K562 (cell line): Measurements from ENCODE around the gene KLB. TPM values are rescaled to one million over a fixed set of nuclear protein-coding genes. Genes with fewer than 3 reads are reported as not detected.

Experiments used
- ATAC-seq: fragments of 200-7000 bp; cut with Tn5 transposase; 3 replicates; pipeline ENCODE4 v1.9.1; 2020; ENCODE audit warnings: moderate library complexity
- BruUV-seq: library from RNA; stranded (reverse); fragments of 400-500 nt; replicated peaks from 2 replicates; lab custom pipeline; 2021; lab: Mats Ljungman, UMichigan
- CTCF ChIA-PET: fragments of 300-600 bp; formaldehyde crosslinking; extraction: SDS; loops from one replicate; lab custom pipeline; 2021; ENCODE audit warnings: low intra/inter-chr PET ratio; lab: Yijun Ruan, JAX
- POLR2A ChIA-PET: fragments of 300-600, 350-650 bp; sonication (Branson Sonifier 250); formaldehyde crosslinking; extraction: SDS; loops from one replicate; lab custom pipeline; 2021; ENCODE audit warnings: antibody characterized with exemption, inconsistent platforms; lab: Yijun Ruan, JAX
- DNase-seq, 4 experiments: peaks; one replicate each; pipeline versions ENCODE4 v3.0.0 to v3.0.0-alpha.2; 2011 to 2018; ENCODE audit warnings: low spot score in 3 of 4, mixed read lengths in 3 of 4; ENCODE audit errors: extremely low read depth in 1 of 4
- FAIRE-seq: peaks from 2 replicates; lab custom pipeline; 2011; peaks lifted over from hg19 to GRCh38; lab: Jason Lieb, UNC
- H2AFZ ChIP-seq: 2 replicates; pipeline ENCODE4 v1.6.0; 2011; ENCODE audit warnings: low read depth, low read length, control low read depth, inconsistent platforms
- H3K27ac ChIP-seq: fragments of 200-600 bp; 3 replicates; pipeline ENCODE4 v1.8.0; 2011; ENCODE audit warnings: low read depth, mild to moderate bottlenecking, control low read depth, inconsistent platforms, low read length, moderate library complexity, mixed read lengths; ENCODE audit errors: extremely low read depth
- H3K27me3 ChIP-seq, 2 experiments: fragments of 300-600 bp in 1 of 2; 2 replicates in 1 of 2; 3 replicates in 1 of 2; pipeline versions ENCODE4 v1.6.0 to v1.8.0; 2011; ENCODE audit warnings: inconsistent platforms in 2 of 2, low read length in 2 of 2, mild to moderate bottlenecking in 1 of 2, mixed read lengths in 1 of 2, moderate library complexity in 1 of 2; ENCODE audit not compliant: control insufficient read depth in 2 of 2, insufficient read depth in 2 of 2
- H3K36me3 ChIP-seq: fragments of 300-600 bp; 3 replicates; pipeline ENCODE4 v1.8.0; 2011; ENCODE audit warnings: mild to moderate bottlenecking, low read length, inconsistent platforms; ENCODE audit not compliant: control insufficient read depth, insufficient read depth
- H3K4me1 ChIP-seq, 2 experiments: fragments of 200-600 bp in 1 of 2; replicated peaks in 1 of 2; 2 replicates in 1 of 2; 3 replicates in 1 of 2; pipeline versions ENCODE4 v1.5.1 to v1.8.0; 2011; ENCODE audit warnings: inconsistent platforms in 2 of 2, low read length in 2 of 2, mild to moderate bottlenecking in 1 of 2, mixed read lengths in 1 of 2, moderate library complexity in 1 of 2; ENCODE audit not compliant: control insufficient read depth in 2 of 2, insufficient read depth in 2 of 2
- H3K4me2 ChIP-seq: 2 replicates; pipeline ENCODE4 v1.6.1; 2011; ENCODE audit warnings: low read length, control low read depth, inconsistent platforms, mixed read lengths; ENCODE audit not compliant: insufficient read depth
- H3K4me3 ChIP-seq: fragments of 200-600 bp; sonication (generic), shearing (Covaris generic); 2 replicates; pipeline ENCODE4 v1.5.1; 2016; ENCODE audit warnings: control low read depth, inconsistent platforms
- H3K79me2 ChIP-seq: fragments of 200-600 bp; 3 replicates; pipeline ENCODE4 v1.8.0; 2011; ENCODE audit warnings: low read length, inconsistent platforms; ENCODE audit not compliant: control insufficient read depth, insufficient read depth
- H3K9ac ChIP-seq, 2 experiments: 2 replicates each; pipeline versions ENCODE4 v1.6.0 to v1.6.1; 2011; ENCODE audit warnings: low read depth in 2 of 2, low read length in 2 of 2, control low read depth in 1 of 2, inconsistent platforms in 1 of 2, mild to moderate bottlenecking in 1 of 2, mixed read lengths in 1 of 2; ENCODE audit not compliant: insufficient read depth in 1 of 2
- H3K9me1 ChIP-seq: one replicate; pipeline ENCODE4 v1.6.0; 2011; ENCODE audit warnings: inconsistent platforms, mild to moderate bottlenecking, low read length, moderate library complexity; ENCODE audit not compliant: control insufficient read depth, insufficient read depth
- H3K9me3 ChIP-seq: replicated peaks from 2 replicates; pipeline ENCODE4 v1.5.1; 2011; ENCODE audit warnings: low read depth, low read length, inconsistent platforms; ENCODE audit not compliant: control insufficient read depth, insufficient read depth
- H4K20me1 ChIP-seq: replicated peaks from 2 replicates; pipeline ENCODE4 v1.6.1; 2011; ENCODE audit warnings: low read length, inconsistent platforms, mixed read lengths; ENCODE audit not compliant: control insufficient read depth, insufficient read depth
- ESRRA ChIP-seq: fragments of 450-650 bp; IDR thresholded peaks from 2 replicates; pipeline ENCODE4 v1.6.1; 2014; ENCODE audit warnings: low read depth, mild to moderate bottlenecking, moderate library complexity, borderline replicate concordance
- FOSL1 ChIP-seq: fragments of 200-800 bp; sonication (Bioruptor generic); conservative IDR thresholded peaks from 2 replicates; pipeline ENCODE4 v1.6.1; 2016; ENCODE audit warnings: missing genetic modification characterization, missing compliant biosample characterization
- HNRNPH1 ChIP-seq: fragments of 200-400 bp; formaldehyde crosslinking; optimal IDR thresholded peaks from 2 replicates; pipeline ENCODE3; 2017; ENCODE audit warnings: low read depth, mild to moderate bottlenecking, low read length, moderate library complexity
- HNRNPK ChIP-seq: fragments of 200-400 bp; formaldehyde crosslinking; IDR thresholded peaks from one replicate; pipeline ENCODE4 v1.6.1; 2018; ENCODE audit warnings: mild to moderate bottlenecking, low read depth, low read length; ENCODE audit not compliant: poor library complexity, severe bottlenecking
- MAFF ChIP-seq: IDR thresholded peaks from 2 replicates; pipeline ENCODE4 v1.6.1; 2012; ENCODE audit warnings: low read length, improper control_type of control experiment
- MAFK ChIP-seq: IDR thresholded peaks from 2 replicates; pipeline ENCODE4 v1.6.1; 2011; ENCODE audit warnings: low read length, improper control_type of control experiment
- NFATC3 ChIP-seq: fragments of 450-650 bp; IDR thresholded peaks from 2 replicates; pipeline ENCODE4 v1.6.1; 2017; ENCODE audit warnings: mild to moderate bottlenecking
- NFE2 ChIP-seq: IDR thresholded peaks from 2 replicates; pipeline ENCODE4 v1.6.1; 2014; ENCODE audit warnings: antibody characterized with exemption, low read depth
- RBBP5 ChIP-seq: fragments of 200-600 bp; sonication (generic); IDR thresholded peaks from 2 replicates; pipeline ENCODE4 v1.6.1; 2012; ENCODE audit warnings: borderline replicate concordance, mild to moderate bottlenecking, low read length, control low read depth, inconsistent platforms; ENCODE audit not compliant: insufficient read depth, poor library complexity, severe bottlenecking
- RBM34 ChIP-seq: fragments of 200-400 bp; formaldehyde crosslinking; IDR thresholded peaks from 2 replicates; pipeline ENCODE4 v1.6.1; 2018; ENCODE audit warnings: low read length, borderline replicate concordance; ENCODE audit not compliant: insufficient read depth
- ZNF197 ChIP-seq: fragments of 200-800 bp; sonication (Bioruptor generic); IDR thresholded peaks from 2 replicates; pipeline ENCODE4 v1.6.1; 2016; ENCODE audit warnings: low read depth, missing genetic modification characterization, missing compliant biosample characterization
- ZSCAN32 ChIP-seq: fragments of 450-650 bp; formaldehyde crosslinking; IDR thresholded peaks from 2 replicates; pipeline ENCODE4 v1.4.0; 2020; ENCODE audit warnings: mild to moderate bottlenecking, moderate library complexity
- WGBS: fragments of 100-300 bp; shearing (Covaris generic); methylation state at CpG from one replicate; pipeline ENCODE4 v1.1.6; 2016; ENCODE audit warnings: low coverage, mixed read lengths; ENCODE audit not compliant: insufficient coverage; ENCODE audit errors: missing lambda C conversion rate; 5-methylcytosine and 5-hydroxymethylcytosine counted together
- in situ Hi-C: fragments of 300-500 bp; cut with MboI; formaldehyde crosslinking; loops from 4 replicates; pipeline ENCODE4 v1.15.0; 2018; ENCODE audit warnings: inconsistent platforms, mixed read lengths
- intact Hi-C: fragments of 100-400 bp; cut with micrococcal nuclease; formaldehyde crosslinking; loops from 2 replicates; pipeline ENCODE4 v1.14.2; 2022
- polyA plus RNA-seq, 8 experiments: library from polyadenylated mRNA; depleted of rRNA in 4 of 8; stranded (reverse) in 5 of 8; unstranded in 3 of 8; fragments of >200 nt; fragmentation: Nextera tagmentation in 2 of 8; fragmentation: Illumina TruSeq in 1 of 8; extraction: Ambion mirVana in 2 of 8; extraction: Trizol in 1 of 8; gene quantifications; 2 replicates each; pipeline versions ENCODE4 v1.2.1 to v1.2.3, GENCODE V29; 2011 to 2014; ENCODE audit warnings: inconsistent platforms in 1 of 8, missing spikeins in 1 of 8
- total RNA-seq, 7 experiments: library from RNA; depleted of rRNA in 6 of 7; stranded (reverse); fragments of >200 nt in 6 of 7; fragmentation: Illumina TruSeq in 2 of 7; extraction: Trizol in 2 of 7; gene quantifications; 2 replicates each; pipeline versions ENCODE4 v1.2.1 to v1.2.3, GENCODE V29; 2011 to 2021; ENCODE audit warnings: low replicate concordance in 1 of 7
- TF ChIP-seq, protein P1 (sequence below), 2 experiments: IDR thresholded peaks in 1 of 2; conservative IDR thresholded peaks in 1 of 2; 2 replicates each; pipeline ENCODE4 v1.6.1; 2016; ENCODE audit warnings: low read depth in 2 of 2, mild to moderate bottlenecking in 1 of 2, missing compliant biosample characterization in 1 of 2, missing genetic modification characterization in 1 of 2, moderate library complexity in 1 of 2
- TF ChIP-seq, protein P2 (sequence below), 2 experiments: fragments of 450-650 bp in 1 of 2; sonication (generic) in 1 of 2; formaldehyde crosslinking in 1 of 2; IDR thresholded peaks in 1 of 2; conservative IDR thresholded peaks in 1 of 2; 2 replicates each; pipeline versions ENCODE4 v1.6.1 to v1.8.1; 2016 to 2023; ENCODE audit warnings: mild to moderate bottlenecking in 2 of 2, moderate library complexity in 2 of 2, inconsistent platforms in 1 of 2, missing genetic modification reagents in 1 of 2

Gene KLB
- total and polyA plus RNA-seq, 9 of the 15 experiments (the other 6 are each of a cell fraction or from before 2014, with no cell fraction given): 0.04 to 0.13 TPM; not detected in 7

DNA sequence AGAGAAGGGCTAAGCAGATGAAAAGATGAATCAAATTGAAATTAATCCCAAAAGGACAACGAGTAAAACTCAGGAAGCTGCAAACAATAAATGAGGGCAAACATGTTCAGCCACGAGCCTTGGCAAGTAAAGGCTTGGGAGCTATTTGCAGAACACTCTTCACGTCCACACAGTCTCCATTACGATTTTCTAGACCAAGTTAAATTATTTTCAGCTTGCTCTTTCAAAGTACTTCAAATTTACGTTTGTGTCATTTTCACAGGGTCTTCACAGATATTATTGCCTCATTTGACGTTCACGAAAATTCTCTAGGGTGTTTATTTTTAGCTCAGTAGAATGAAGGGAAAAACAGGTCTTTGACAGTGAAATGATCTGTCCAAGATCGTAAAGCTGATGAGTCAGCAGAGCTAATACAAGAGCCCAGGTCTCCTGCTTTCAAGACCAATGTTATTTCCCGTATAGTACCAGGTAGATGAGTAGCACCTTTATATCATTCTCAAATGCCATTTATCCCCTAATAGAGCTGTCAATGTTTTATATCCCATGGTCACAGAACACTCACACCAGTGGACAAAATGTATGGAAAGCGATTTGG is 20.9 kb downstream of the KLB start (continued):
- TF ChIP-seq MAFF (peak; percentile 95), FOSL1 (peak; percentile 25; the same call in 1 of the 2 replicates), MAFK (peak; percentile 95), NFE2 (peak; percentile 82)
- TF ChIP-seq, protein P1, sequence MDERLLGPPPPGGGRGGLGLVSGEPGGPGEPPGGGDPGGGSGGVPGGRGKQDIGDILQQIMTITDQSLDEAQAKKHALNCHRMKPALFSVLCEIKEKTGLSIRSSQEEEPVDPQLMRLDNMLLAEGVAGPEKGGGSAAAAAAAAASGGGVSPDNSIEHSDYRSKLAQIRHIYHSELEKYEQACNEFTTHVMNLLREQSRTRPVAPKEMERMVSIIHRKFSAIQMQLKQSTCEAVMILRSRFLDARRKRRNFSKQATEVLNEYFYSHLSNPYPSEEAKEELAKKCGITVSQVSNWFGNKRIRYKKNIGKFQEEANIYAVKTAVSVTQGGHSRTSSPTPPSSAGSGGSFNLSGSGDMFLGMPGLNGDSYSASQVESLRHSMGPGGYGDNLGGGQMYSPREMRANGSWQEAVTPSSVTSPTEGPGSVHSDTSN (CRISPR knock-in tag; IDR thresholded peaks at IDR 0.05; ENCODE audit: low read depth): no peak
- TF ChIP-seq, protein P1 (tag; conservative IDR thresholded peaks at IDR 0.05; ENCODE audit: low read depth): 0 out of 2 replicates have a peak, but pooled peaks have one; percentile 16

DNA sequence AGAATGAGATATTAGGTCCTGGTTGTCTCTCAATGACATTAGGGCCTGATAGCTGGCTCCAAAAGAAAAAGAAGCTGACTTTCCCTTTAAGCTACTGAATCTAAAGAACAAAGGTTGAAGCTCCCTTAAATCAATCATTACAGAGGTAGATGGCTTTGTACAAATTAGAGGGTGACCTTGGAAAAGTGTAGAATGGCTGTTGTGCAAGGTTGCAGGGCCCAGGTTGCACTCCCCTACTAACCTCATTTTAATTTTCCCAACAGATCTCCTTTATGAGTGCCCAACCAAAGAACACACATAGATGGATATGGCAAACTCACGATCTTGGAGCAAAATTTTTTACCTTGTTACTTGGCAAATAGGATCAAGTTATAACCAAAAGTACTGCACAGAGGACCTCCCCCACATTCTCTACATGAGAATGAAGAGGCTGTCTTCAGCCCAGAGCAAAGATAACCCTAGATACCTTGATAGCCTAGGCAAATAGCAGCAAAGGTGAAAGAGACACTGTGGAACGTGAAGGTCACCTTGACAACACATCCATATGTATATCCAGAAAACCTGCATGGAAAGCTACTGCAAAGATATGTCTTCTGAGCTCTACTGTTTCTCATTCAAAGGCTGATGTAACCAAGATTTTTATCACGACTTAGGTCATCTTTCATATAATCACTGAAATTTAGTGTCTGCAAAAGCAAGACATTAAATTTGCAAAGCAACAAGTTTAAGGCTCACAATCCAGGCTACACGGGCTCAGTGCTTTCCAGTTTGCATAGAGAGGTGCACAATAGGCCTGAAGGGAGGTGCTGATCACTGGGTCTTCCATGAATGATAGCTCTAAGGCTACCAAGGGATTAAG is 23.0 kb downstream of the KLB start:
- in situ Hi-C loops (no loop called here), intact Hi-C loops (no loop called here)
- ChIA-PET CTCF (no interaction called here), POLR2A (interaction anchor here (1.1 to 2.0 kb wide), 3 partner anchors 19 to 29 kb away, joined by 3 to 6 read pairs (median 4); partner anchors contain the start of genes LIAS and RPL9)
- Histone ChIP-seq H3K27ac (no peak overlapping the region), H3K27me3 (no peaks in the 10 kb centered on the region), H3K9me1 (no peaks in the 10 kb centered on the region), H3K4me2 (no peak overlapping the region), H3K4me1 (peaks cover 0 to 14% of the 10 kb centered on the region in 2 experiments; a peak in 3 of 5 replicates), H3K9me3 (no peaks in the 10 kb centered on the region), H3K79me2 (no peaks in the 10 kb centered on the region), H3K36me3 (no peaks in the 10 kb centered on the region), H2AFZ (no peak overlapping the region; the same call in 1 of the 2 replicates), H4K20me1 (no peaks in the 10 kb centered on the region), H3K4me3 (no peak overlapping the region), H3K9ac (no peak overlapping the region)
- 7% methylated on average over 4 of the region's 4 CpGs for WGBS
- DNase-seq (no peak), ATAC-seq (no peak; the same call in 1 of the 3 replicates), FAIRE-seq (no peak)
- no TSS peak for BruUV-seq
- no peak for TF ChIP-seq RBM34
- no peak for TF ChIP-seq HNRNPH1
- TF ChIP-seq ZSCAN32: no peak
- TF ChIP-seq ZNF197 (CRISPR knock-in tag): no peak
- peak; percentile 97 for TF ChIP-seq ESRRA
- no peak for TF ChIP-seq NFATC3
- no peak for TF ChIP-seq RBBP5
- TF ChIP-seq, protein P2, sequence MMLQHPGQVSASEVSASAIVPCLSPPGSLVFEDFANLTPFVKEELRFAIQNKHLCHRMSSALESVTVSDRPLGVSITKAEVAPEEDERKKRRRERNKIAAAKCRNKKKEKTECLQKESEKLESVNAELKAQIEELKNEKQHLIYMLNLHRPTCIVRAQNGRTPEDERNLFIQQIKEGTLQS (IDR thresholded peaks at IDR 0.05): peak; percentile 76
- TF ChIP-seq, protein P2 (CRISPR knock-in tag; conservative IDR thresholded peaks at IDR 0.05): no peak
- no peak for TF ChIP-seq HNRNPK
